ENCODE results near the gene BNIP2.
A peak's percentile ranks its signal among the peaks of the same experiment; 100 is the strongest.

DNA sequence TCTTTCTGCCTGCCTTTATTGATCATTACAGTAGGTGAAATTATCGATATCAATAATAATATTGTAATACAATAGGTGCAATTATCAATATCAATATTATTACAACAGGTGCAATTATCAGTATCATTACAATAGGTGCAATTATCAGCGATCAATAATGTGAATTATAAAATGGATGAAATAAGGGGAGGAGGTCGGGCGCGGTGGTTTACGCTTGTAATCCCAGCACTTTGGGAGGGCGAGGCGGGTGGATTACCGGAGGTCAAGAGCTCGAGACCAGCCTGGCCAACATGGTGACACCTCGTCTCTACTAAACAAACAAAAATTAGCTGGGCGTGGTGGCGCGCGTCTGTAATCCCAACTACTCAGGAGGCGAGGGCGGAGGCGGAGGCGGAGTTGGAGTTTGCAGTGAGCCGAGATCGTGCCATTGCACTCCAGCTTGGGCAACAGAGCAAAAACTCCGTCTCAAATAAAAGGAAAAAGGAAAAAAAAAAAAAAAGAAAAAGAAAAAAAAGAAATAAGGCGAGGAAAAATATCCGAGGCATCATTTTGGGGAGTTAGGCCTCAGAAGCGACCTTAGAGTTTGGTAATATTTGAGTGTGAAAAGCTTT, 611 bp upstream of the BNIP2 start:
- TF ChIP-seq CTCF (IDR thresholded peaks at IDR 0.05; ENCODE audit: low read depth, low read length, missing input control) (no peak), RXRA (IDR thresholded peaks at IDR 0.05) (peak in 1 of 2 donors; percentile 13), NR2F2 (IDR thresholded peaks at IDR 0.05) (no peak), JUND (IDR thresholded peaks at IDR 0.05) (no peak), FOXA1 (IDR thresholded peaks at IDR 0.05) (no peak), ATF3 (IDR thresholded peaks at IDR 0.05) (no peak), TAF1 (conservative IDR thresholded peaks at IDR 0.05) (peak; percentile 75)

Data from liver (tissue), 3 donors.